ENCODE measurements around the gene CDH5.

Gene CDH5

DNA sequence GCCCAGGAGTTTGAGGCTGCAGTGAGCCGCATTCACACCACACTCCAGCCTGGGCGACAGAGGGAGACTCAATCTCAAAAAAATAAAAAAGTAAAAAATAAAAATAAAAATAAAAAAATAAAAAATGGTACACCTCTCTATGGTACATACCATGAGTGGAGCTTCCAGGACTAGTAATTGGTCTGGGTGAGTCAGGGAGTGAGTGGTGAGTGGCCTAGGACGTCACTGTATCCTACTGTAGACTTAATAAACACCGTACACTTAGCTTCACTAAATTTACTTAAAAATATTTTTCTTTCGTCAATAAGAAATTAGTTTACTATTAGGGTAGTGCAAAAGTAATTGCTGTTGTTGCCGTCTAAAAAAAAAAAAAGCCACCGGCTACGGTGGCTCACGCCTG, 9.0 kb downstream of the CDH5 start:
- DNase-seq = no peak

DNA sequence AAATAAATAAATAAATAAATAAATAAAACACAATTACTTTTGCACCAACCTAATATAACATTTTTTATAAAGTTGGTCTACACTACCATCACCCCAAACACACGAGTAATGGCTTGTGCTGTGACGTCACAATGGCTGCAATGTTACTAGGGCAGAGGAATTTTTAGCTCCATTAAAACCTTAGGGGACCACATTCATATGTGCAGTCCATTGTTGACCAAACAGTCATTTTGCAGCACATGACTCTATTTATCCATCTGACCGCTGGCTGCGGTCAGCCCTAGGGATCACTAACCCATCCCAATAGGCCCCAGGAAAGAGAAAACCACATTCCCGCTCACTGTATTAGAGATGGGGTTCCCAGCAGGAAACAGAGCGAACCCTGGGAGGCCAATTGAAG, 9.6 kb downstream of the CDH5 start:
- DNase-seq = no peak

DNA sequence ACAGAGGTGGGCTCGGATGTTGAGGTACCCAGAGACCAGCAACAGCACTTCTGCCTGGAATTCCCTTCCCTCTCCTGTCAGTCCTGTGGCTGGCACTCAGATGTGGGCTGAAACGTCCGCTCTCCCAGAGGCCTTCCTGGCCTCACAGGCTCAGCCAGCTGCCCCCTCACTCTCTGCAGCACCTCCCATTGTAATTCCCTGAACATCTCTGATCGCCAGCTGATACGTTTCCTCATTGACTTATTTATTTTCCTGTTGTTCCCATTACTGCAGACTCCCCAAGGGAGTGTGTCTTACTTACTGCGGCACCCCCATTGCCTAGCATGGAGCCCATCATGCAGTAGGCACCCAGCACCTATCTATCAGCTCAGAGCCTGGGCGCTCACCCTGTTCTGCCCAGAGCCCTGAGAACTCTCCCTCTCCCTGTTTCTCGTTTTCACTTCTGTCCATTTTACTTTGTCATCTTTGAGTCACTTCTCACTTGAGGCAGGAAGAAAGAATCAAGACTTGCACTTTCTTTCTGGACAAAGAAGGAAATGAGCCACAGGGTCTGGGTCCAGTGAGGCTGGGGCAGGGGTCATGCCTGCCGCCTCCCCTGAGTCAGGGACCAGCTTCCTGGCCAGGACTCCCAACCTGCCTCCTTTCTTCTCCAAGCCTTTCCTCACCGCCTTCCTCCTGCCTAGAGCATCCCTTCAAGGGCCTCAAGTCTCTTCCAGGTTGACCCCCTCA, 10.2 kb downstream of the CDH5 start:
- DNase-seq = no peak

DNA sequence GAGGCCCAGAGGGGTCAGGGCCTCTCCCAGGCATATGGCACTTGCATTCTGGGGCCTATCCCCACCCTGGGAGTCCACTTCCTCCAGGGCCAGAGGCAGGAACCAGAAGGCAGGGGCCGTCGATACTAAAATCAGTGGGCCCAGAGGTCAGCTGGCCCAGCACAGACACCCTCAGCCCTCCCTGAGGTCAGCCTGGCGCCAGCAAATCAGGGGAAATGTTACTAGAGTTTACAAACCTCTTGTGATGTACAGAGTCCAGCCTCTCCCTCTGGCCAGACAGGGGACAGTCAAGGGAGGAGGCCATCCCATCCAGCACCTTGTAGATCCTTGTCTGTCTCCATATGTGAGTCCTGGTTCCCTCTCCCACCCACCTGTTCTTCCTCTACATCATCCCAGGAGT, 10.8 kb downstream of the CDH5 start:
- DNase-seq = no peak

DNA sequence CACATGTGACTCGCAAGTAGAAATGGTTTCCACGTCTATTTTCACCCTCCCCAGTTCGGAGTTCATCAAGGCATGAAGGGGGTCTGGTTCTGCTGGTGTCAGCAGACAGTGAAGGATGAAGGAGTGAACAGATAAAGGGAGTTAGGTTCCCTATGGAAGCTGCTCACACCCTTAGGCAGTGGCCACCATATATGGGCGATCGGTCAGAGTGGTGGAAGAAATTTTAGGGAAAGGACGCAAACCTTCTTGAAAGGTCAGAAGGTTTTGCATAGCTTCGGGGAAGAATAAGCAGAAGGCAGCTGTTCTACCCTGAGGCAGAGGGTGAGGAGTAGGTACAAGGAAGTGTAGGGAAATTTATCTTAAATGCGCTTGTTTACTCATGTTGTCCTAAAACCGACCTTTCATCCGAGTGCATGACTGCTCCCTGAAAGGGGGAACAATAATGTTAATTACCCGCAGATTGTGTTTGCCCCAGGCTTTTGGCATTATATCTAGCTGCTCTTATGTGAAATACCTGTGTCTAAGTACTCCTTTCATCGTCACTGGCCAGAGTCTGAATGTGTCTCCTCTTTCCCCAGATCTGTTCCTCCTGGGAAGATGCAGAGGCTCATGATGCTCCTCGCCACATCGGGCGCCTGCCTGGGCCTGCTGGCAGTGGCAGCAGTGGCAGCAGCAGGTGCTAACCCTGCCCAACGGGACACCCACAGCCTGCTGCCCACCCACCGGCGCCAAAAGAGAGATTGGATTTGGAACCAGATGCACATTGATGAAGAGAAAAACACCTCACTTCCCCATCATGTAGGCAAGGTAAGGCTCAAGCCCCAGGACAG, 12.5 kb downstream of the CDH5 start:
- DNase-seq = no peak

DNA sequence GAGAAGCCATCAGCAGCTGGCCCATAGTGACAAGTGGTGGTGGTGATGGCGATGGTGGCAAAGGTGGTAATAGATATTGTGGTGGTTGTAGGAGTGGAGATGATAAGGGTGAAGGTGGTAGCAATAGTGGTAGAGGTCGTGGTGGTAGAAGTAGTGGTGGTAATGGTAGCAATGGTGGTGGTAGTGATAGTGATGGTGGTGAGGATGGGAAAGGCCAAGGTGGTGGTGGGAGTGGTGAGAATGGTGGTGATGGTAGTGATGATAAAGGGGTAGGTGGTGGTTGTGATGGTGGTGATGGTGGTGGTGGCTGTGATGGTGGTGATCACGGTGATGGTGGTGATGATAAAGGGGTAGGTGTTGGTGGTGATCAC, 13.1 kb downstream of the CDH5 start:
- no peak for DNase-seq

DNA sequence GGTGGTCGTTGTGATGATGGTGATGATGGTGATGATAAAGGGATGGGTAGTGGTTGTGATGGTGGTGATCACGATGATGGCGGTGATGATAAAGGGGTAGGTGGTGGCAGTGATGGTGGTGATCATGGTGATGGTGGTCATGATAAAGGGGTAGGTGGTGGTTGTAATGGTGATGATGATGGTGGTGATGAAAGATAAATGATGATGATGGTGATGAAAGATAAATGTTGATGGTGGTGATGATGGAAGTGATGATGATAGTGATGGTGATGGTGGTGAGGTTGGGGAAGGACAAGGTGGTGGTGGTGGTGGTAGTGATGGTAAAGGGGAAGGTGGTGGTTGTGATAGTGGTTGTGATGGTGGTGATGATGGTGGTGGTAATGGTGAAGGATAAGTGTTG, 13.9 kb downstream of the CDH5 start:
- no peak for DNase-seq

DNA sequence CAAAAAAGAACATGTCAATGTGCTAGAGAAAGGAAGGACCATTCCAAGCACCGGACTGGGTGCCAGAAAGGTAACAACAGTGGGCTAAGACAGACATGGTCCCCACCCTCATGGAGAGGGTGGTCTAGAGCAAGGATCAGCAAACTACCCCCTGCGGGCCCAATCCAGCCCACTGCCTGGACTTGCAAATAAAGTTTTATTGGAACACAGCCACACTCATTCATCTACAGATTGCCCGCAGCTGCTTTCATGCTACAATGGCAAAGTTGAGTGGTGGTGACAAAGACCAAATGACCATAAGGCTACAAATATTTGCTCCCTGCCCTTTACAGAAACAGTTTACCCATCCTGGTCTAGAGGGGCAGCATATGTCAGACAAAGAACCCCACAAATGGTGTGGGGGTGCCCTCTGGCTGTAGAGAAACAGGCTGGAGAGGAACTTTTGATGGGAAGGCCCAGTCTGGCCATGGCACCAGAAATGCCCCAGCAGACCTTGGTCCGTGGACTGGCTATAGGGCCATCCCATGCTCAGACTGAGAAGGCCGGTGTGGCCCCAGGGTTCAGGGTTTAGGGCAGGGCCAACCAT, 15.2 kb downstream of the CDH5 start:
- no peak for DNase-seq

DNA sequence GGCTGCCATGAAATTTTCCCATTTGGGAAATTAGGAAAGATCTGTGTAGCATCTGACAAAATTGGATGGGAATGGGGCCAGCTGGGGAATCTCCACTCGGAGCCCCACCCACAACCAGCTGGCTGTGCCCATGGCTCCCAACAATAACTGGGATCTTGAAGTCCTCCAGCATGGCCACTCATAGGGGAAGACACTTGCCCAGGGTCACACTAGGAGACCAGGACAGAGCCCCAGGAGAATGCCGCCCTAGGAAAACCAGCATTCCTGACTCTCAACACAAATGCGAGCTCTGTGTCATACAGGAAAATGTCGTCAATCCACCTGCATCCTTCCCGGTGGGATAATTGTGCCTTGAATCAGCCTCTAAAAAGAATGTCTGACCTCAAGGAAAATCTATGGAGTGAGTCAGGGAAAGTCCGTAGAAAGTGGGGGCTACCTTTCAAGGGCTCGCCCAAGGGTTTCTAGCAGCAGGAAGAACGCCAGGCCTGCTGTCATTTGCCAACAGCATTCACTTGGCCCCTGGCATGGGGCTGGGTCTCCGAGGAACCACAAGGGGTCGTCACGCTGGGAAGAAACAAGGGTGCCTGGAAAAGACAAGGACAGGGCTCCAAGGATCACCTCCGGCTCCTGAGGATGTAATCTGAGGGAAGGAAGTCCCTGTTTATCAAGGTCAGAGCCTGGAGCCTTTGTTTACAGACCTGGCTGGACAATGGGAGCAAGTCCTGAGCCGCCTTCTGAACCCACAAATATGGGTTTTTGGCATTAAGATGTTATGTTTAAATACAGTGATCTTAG, 15.9 kb downstream of the CDH5 start:
- no peak for DNase-seq

DNA sequence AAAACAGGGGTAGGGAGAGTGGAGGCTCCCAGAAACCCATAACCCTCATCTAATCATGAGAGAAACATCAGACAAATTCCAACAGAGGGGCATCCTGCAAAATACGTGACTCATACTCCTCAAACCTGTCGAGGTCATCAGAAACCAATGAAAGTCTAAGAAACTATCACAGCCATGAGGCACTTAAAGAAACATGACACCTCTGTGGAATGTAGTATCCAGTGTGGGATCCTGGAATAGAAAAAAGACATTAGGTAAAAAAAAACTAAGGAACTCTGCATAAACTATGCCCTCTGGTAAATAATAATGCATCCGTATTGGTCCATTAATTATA, 16.4 kb downstream of the CDH5 start:
- DNase-seq = no peak

DNA sequence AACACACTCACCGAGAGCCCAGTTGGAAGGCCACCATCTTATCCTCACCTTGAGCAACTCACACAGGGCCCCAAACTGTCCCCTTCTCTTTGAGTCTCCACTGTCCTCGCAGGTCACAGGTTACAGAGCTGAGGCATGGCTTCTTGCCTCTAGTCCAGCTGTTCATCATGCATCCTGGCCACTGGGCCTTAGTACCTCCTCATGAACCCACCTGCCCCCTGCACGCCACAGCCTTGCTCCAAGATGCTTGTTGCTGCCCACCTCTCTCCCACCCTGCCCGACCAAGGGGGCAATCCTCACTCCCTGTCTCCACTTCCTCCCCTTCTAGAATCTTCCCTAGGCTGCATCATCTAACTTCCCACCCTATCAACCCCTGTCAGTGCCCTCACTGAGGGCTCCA, 17.1 kb downstream of the CDH5 start:
- DNase-seq = no peak

DNA sequence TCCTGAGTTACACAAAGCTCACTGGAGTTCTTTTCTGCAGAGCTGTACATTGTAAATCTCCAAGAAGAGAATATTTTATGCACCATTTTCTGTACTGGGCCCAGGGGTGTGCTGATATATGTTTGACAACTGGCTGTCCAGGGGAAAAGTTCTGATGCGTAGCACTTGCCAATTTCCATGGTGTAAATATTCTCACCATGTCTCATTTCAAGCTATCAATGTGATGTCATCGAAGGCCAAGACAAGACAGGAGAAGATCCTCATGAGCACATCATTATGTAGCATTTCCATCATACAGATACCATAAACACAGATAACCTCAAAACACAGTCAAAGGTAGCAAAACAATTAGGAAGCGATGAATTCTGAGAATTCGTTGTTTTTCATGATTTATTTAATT, 18.9 kb downstream of the CDH5 start:
- no peak for DNase-seq

DNA sequence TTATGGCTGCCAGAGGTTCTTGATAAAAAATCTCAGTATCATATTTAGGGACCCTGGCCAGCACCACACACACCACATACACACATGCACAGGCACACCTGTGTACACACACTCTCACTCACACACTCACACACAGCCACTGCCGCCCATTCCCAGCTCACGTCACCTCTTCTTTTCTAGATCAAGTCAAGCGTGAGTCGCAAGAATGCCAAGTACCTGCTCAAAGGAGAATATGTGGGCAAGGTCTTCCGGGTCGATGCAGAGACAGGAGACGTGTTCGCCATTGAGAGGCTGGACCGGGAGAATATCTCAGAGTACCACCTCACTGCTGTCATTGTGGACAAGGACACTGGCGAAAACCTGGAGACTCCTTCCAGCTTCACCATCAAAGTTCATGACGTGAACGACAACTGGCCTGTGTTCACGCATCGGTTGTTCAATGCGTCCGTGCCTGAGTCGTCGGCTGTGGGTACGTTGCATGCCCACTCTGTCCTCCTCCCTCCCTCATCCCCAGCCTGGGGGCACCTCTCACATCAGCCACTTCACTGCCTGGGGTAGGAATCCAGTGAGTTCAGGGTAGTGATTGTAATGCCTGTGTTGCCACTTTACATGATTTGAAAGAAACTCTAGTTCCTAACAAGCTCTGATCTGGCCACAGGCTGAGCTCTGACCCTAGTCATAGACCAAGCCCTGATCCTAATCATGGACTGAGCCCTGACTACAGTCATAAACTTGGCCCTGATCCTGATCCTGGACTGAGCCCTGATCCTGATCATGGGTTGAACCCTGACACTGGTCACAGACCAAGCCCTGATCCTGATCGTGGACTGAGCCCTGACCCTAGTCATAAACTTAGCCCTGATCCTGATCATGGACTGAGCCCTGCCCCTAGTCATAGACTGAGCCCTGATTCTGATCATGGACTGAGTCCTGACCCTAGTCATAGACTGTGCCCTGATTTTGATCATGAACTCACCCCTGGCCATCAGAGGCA, 20.4 kb downstream of the CDH5 start:
- DNase-seq = no peak

DNA sequence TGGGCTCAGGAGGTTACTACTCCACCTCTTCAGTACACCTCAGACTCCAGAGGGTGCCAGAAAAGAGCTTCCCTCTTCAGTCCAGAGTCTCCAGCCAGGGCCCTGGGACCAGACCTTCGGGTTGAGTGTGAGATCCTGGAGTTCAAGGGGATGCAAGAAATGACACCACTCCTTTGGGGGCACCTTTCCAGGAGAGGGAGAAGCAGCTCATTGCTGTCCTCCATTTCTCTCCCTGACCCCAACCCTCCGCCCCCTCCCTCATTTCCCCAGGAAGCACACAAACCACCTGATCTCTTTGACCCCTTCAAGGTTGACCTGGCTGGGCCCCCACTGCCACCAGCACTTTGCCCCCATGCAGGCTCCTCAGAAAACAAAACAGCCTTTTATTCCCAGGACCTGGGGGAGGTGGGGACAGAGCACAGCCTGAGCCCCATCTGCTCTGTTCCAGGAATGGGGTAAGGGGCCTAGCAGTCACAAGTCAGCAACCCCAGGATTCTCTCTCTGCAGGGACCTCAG, 21.4 kb downstream of the CDH5 start:
- no peak for DNase-seq

DNA sequence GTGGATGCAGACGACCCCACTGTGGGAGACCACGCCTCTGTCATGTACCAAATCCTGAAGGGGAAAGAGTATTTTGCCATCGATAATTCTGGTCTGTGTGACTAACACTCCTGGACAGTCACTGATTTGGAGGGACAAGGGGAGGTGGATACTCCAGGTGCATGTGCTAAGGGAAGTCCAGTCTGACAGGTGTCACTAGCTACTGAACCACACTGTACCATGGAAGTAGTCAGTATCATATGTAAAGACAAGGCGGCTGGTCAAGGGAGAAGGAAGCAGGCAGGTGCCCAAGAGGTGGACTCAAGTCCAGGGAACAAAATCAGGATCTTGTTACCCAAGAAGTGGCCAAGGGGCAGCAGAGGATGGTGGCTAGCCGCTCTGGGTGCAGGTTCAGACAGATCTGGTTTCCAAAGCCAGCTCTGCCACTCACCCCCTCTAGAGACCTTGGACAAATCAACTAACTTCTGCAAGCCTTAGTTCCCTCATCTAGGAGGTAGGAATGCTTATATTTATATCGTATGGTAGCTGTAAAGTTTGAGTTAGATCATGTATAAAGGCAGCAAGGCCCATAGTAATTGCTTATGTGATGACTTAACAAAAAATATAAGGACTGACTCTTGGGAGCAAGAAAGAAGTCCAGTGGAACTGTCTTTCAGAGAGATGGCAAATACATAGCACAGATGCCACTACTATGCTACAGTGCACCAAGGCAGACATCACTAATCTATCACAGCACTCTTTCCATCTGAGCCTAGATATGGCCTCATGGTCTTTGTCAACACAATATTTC, 22.1 kb downstream of the CDH5 start:
- DNase-seq = no peak

DNA sequence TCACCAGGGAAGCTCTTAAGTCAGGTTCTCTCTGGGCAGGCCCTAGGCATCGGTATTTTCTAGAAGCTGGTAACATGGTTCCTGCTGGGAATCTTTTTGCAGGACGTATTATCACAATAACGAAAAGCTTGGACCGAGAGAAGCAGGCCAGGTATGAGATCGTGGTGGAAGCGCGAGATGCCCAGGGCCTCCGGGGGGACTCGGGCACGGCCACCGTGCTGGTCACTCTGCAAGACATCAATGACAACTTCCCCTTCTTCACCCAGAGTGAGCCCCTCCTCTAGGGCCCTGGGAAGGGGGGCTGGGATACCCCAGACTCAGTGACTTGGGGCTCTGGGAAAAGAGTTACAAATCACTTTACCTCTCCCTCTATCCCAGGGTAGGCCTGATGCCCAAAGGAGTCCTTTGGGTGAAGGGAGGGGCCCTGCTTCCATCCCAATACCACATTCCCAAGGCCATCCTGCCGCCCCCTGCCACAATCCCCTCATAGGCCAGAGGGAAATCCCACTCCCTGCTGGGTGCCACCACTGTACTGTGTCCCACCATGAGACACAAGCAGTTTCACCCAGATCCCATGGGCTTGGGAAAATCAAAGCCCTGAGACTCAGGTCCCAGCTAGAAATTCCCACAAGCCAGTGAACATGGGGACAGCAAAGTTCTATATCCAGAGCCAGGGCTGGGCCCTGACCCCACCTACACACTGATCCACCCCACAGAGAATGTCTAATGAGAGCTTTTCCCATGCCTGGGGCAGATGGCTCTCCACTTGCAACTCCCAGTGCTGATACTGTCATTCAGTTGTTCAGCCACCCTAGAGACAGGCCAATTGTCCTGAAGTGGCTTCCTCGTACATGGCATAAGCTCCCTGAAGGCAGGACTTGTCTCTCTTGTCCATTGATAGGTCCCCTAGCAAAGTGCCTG, 23.0 kb downstream of the CDH5 start:
- no peak for DNase-seq

DNA sequence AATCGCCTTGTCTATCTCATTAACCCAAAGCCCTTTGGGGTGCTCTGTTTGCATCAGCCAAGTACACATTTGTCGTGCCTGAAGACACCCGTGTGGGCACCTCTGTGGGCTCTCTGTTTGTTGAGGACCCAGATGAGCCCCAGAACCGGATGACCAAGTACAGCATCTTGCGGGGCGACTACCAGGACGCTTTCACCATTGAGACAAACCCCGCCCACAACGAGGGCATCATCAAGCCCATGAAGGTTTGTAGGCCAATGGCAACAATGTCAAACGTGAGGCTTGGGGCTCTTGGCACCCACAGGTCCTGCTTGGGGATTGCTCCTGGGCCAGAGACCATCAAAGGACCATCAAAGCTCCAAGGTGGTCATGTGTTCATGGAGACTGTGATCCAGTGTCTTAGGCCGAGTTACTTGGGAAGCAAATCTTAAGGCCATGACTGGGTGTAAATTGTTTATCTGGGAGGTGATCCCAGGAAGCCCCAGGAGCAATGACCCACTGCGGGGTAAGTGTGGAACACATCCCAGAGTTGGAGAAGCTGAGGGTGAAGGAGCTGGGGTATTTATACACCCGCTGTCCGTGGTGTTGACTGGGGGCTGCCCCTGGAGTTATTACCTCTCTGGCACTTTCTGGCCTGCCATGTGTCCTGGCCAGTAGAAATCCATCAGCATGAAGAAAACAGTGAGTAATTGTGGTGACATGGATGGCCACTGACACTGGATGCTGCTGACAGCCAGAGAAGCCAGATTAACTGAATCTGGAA, 24.0 kb downstream of the CDH5 start:
- DNase-seq = no peak

DNA sequence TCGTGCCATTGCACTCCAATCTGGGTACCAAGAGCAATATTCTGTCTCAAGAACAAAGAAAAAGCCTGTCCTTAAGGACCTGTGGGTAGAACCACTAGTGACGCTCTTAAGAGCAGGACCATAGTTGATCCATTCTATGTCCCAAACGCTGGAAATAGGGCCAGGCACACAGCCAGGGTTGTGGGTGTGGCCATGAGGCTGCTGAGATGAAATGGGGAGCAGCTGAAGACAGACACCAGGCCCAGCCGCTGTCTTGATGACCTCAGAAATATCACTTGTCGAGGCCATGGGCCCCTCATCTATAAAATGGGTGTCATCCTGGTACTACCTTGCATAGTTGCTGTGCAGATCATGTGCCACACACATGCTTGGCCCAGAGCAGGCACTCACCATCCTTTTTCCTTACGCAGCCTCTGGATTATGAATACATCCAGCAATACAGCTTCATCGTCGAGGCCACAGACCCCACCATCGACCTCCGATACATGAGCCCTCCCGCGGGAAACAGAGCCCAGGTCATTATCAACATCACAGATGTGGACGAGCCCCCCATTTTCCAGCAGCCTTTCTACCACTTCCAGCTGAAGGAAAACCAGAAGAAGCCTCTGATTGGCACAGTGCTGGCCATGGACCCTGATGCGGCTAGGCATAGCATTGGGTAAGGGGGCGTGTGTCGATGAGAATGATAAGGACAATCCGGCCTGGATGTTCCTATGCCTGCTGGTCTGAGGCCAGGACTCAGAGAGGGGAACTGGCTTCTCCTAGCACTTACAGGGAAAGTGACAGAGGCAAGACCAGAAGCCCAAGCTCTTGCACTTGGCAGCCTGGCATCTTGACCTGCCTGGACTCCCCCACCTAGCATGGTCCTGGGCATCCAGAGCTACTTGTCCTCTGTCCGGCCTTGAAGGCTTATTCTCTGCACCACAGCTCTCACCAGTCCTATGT, 25.5 kb downstream of the CDH5 start:
- DNase-seq = no peak
